Measurements from ENCODE around the gene MUL1.
"Not testable (repeated sequence)": the region's sequence is repeated elsewhere in the genome, so short reads cannot be mapped to it uniquely, and the experiment has no call there.

MUL1 gene

GRCh38 chr1:20511518-20512428 is 3.8 kb upstream of the MUL1 start:
- no peak for DNase-seq (ENCODE audit: low read depth, low spot score)

DNA sequence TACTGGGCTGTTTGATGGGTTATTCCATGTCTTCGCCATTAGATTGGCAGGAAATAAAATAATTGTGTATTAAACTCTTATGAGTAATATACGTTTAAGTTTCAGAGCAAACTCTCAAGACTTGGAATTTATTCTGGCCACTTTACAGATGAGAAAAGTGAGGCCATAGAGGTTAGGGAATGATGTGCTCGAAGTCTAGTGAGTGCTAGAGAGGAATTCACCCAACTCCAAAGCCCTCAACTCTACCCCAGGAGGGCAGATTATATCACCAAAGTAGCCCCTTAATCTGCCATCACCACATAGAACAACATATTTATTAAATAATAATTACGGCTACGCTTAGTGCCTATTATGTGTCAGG is 440 bp upstream of the MUL1 start:
- DNase-seq (ENCODE audit: low read depth, low spot score): no peak

DNA sequence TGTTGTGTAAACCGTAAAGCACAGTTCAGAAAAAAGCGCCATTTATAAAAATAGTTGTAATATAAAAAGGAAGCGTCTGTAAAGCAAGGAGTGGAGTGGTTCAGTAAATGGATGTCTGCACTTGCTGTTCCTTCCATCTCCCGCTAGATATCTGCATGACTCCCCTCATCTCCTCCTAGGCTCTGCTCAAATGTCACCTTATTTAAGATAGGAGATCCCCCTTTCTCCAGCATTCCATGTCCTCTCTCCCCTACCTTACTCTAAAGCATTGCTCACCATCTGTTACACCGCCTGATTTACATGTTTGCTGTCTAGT is 745 bp downstream of the MUL1 start:
- DNase-seq (ENCODE audit: low read depth, low spot score): no peak

DNA sequence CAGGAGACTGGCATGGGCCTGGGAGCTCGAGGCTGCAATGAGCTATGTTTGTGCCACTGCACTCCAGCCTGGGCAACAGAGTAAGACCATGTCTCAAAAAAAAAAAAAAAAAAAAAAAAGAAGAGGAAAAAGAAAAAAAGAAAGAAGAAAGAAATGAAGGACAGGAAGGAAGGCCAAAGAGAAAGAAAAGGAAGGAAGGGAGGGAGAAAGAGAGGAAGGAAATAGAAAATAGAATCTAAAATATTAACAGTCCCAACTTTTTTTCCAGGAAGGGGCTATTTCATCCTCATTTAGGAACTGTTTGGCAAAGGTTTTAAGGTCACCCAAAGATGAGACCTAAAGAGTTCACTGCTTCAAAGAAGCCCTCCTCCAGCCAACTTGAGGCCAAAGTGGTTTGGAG is 2.5 kb downstream of the MUL1 start:
- no peak for DNase-seq (ENCODE audit: low read depth, low spot score)

GRCh38 chr1:20500716-20501115 is 7.2 kb downstream of the MUL1 start:
- DNase-seq (ENCODE audit: low read depth, low spot score): no peak

DNA sequence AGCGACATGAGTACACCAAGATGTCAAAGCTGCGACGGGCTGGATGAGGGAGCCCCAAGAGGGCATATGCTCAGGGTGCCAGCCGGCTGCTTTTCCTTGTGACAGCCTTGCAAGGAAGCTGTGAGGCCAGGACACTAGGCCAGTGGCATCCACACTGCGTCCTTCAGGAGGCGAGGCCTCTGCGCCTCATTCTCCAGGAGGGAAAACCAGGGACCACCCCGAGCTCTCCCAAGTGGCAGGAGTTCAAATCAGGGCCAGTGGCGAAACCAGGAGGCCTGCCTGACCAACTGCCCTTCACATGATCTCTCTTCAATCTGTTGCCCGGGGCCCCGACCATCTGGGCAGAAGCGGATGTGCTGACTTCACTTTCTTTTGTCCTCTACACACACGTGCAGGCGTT is 8.2 kb downstream of the MUL1 start:
- no peak for DNase-seq (ENCODE audit: low read depth, low spot score)

DNA sequence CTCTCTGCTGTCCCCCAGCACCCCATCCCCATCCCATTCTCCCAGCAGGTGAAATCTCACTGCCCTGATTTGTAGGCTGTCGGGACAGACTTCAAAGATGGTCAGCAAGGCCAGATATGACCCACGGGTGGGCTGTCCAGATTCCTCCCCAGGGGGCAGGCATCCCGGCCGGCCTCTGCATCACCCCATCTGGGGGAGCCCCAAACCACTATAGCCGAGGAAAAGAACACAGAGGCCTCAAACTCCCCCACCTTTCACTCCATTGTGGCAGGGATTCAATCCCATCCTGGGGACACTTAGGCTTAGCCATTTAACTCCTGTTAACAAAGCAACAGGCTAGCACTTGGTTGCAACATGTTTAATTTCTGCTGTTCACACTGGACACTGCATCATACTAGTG is 8.8 kb downstream of the MUL1 start:
- no peak for DNase-seq (ENCODE audit: low read depth, low spot score)

GRCh38 chr1:20498116-20498515 is 9.8 kb downstream of the MUL1 start:
- no peak for DNase-seq (ENCODE audit: low read depth, low spot score)

DNA sequence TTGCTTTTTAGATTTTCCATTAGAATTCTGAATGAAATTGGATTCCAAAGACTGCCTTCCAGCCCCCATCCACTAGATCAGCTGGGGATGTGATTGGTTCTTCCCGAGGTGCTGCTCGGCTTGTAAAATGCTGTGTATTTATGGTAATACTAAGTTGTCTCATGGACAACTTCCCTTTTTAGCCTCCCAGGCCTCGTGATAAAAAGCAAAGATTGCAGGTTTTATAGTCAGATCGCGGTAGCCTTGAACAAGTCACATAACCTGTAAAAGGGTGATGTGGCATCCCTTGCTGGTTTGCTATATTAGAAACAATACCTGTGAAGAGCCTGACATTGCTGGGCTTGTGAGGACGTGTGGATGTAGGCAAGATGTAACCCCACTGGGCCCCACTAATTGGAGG is 10.4 kb downstream of the MUL1 start:
- DNase-seq (ENCODE audit: low read depth, low spot score): no peak

GRCh38 chr1:20496725-20497383 is 11.1 kb downstream of the MUL1 start:
- not testable (repeated sequence) for DNase-seq (ENCODE audit: low read depth, low spot score)

- no peak for DNase-seq (ENCODE audit: low read depth, low spot score)
Measured at GRCh38 chr1:20496241-20496661, 11.7 kb downstream of the MUL1 start.

GRCh38 chr1:20495661-20496060 is 12.3 kb downstream of the MUL1 start:
- DNase-seq (ENCODE audit: low read depth, low spot score): no peak

- DNase-seq (ENCODE audit: low read depth, low spot score): no peak
Measured at GRCh38 chr1:20494609-20495311, 13.2 kb downstream of the MUL1 start.

- peak; percentile 70 for DNase-seq (ENCODE audit: low read depth, low spot score)
Measured at GRCh38 chr1:20493839-20494608, 13.9 kb downstream of the MUL1 start.

- no peak for DNase-seq (ENCODE audit: low read depth, low spot score)
Measured at GRCh38 chr1:20493309-20493708, 14.6 kb downstream of the MUL1 start.

DNA sequence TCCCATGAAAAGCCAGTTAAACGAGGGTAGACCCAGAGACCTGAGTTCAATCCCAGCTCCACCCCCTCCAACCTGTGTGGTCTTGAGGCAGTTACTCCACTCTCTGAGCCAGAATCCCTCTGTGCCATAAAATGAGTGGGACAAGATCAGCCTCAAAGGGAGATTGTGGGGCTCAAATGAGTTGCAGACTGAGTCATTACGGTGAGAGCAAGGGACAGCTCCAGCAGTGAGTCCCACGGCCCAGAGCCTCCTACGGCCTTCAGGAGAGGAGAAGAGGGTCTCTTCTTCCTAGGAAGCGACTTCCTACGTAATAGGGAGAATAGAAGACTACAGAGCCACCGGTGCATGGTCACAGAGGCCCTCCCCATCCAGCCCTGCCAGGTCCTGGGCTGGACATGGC is 15.2 kb downstream of the MUL1 start:
- DNase-seq (ENCODE audit: low read depth, low spot score): no peak

GRCh38 chr1:20491866-20492265 is 16.1 kb downstream of the MUL1 start:
- DNase-seq (ENCODE audit: low read depth, low spot score): no peak

- no peak for DNase-seq (ENCODE audit: low read depth, low spot score)
Measured at GRCh38 chr1:20491178-20491577, 16.8 kb downstream of the MUL1 start.

DNA sequence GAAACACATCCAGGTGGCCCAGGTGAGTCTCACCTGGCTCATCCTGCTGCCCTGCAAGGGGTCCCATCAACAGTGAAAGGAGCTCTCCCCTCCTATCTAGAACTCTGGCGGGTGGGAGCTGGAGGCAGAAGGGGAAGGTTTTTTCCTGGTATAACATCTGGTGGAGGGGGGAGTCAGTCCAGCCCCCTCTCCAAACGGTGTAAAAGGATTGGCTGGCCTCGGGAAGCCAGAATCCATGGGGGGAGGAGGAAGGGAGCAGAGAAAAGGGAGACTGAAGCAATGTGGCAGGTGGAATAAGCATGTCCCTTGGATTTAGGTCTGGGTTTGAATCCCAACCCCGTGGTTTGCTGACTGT is 20.7 kb downstream of the MUL1 start:
- no peak for DNase-seq (ENCODE audit: low read depth, low spot score)

DNA sequence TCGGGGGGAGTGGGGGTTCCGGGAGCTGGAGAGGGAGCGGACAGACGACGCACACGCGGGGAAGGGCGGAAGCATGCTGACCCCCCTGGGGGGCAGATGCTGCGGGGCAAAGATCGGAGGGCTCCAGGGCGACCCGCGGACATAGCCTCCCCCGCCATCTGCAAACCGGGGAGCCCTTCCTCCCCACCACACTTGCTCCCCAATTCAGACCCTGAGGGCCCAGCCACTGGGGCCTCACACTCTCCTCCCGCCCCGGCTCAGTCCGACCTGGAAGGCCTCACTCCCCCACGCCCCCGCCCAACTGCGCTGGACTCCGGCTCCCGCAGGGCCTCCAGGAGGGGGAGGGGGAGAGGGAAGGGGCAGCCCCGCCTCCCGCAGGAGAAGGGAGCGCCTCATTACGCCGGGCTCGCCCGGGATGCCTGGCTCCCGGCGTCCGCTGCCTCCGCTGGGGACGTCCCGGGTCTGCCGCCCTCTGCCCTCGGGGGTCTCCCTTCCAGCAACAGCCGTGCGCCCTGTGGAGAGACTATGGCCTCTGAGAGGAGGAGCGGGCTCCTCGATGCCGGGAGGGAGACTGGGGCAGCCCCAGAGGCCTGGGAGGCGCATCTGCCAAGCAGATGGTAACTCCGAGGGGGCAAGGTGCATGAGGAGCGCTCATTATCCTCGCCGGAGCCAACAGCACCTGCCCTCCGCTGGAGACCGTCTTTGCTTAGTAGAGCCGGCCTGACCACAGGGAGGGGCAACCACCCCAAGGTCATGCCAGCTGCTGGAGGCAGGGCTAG is 21.3 kb downstream of the MUL1 start:
- no peak for DNase-seq (ENCODE audit: low read depth, low spot score)

Measured in activated CD4-positive, CD25-positive, alpha-beta regulatory T cell treated with anti-CD3 and anti-CD28 coated beads, Interleukin-2, amount 50 U/mL, for 16 hours (primary cell).